Hindlimb muscle (tissue), 1 donor: Measurements from ENCODE around the gene ARHGEF25. TPM values are rescaled to one million over a fixed set of nuclear protein-coding genes. Genes with fewer than 3 reads are reported as not detected.
"Not testable (repeated sequence)": the region's sequence is repeated elsewhere in the genome, so short reads cannot be mapped to it uniquely, and the experiment has no call there.

Experiments used
- DNase-seq: peaks from one replicate; pipeline ENCODE4 v3.0.0-alpha.2; 2013
- polyA plus RNA-seq: library from polyadenylated mRNA; unstranded; fragments of 120-200 nt; gene quantifications from one replicate; pipeline ENCODE4 v1.2.1, GENCODE V29; 2013; ENCODE audit not compliant: insufficient read length

ARHGEF25 gene
- polyA plus RNA-seq, 1 donor, result 31.7 TPM

DNA sequence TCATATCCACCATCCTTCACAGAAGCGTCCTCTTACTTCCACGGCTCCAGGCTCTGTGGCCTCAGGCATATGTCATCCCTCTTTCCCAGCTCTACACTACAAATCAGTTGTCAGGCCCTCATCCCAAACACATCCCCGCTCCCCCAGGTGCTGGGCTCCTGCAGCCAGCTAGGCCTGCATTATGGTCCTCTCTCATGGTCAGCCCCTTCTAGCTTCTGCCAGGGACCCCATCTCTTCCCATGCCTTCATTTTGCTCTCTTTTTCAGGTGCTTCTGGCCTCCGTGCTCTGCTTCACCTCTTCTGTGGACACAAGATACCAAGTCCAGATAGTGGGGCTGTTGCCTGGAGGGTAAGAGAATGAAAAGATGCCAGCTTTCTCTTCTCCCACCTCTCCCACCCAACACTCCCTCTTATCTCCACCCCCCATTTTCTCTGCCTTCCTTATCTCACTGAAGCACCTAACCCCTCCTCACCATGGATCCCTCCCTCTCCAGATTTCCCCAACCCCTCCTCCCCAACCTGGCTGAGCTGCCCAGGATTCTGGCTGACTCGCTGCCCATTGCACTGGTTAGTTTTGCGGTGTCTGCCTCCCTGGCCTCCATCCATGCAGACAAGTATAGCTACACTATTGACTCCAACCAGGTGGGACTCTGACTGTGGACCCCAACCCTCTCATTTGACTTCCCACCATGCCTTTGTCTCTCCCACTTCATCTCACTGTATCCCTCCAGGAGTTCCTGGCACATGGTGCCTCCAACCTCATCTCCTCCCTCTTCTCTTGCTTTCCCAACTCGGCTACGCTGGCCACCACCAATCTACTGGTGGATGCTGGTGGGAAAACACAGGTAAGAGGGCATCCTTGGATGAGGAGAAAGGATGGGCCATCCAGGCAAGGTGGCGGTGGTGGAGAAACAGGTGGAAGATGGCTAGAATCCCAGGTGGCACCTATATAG lies 11.3 kb downstream of the ARHGEF25 start:
- no peak for DNase-seq

DNA sequence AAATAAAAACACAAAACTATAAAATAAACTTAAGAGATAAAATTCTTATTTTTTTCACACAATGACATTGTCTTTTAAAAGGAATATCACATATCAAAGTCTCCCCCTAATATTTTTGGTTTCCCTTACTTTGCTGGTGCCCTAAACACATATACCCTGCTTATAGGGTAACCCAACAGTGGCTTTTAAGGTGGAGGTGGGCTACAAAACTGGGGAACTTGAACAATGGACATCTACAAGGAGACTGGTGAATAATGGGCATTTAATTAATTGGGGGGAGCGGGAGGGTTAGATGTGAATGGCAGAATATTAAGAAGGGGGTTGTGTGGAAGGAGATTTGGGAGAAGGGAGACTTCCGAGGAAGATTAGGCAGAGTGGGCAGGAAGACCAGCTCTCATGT lies 12.2 kb downstream of the ARHGEF25 start:
- no peak for DNase-seq

DNA sequence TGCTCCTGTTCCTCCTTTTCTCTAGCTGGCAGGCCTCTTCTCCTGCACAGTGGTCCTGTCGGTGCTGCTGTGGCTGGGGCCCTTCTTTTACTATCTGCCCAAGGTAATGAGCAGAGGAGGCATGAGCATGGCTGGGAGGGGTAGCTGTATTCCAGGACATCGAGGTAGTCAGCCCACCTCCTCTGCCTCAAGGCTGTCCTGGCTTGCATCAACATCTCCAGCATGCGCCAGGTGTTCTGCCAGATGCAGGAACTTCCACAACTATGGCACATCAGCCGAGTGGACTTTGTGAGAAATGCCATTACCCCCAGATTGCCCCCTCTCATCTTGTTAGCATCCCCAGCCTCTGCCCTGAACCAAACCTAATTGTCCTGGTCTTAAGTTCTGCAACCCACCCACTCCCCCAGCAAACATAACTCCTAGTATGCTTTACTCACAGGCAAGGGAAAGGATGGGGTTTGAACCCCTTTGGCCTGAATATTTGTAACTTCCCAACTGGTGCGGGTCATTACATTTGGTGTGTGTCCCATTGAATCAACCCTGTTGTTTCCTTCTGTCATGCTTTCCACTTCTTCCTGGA lies 12.7 kb downstream of the ARHGEF25 start:
- no peak for DNase-seq

DNA sequence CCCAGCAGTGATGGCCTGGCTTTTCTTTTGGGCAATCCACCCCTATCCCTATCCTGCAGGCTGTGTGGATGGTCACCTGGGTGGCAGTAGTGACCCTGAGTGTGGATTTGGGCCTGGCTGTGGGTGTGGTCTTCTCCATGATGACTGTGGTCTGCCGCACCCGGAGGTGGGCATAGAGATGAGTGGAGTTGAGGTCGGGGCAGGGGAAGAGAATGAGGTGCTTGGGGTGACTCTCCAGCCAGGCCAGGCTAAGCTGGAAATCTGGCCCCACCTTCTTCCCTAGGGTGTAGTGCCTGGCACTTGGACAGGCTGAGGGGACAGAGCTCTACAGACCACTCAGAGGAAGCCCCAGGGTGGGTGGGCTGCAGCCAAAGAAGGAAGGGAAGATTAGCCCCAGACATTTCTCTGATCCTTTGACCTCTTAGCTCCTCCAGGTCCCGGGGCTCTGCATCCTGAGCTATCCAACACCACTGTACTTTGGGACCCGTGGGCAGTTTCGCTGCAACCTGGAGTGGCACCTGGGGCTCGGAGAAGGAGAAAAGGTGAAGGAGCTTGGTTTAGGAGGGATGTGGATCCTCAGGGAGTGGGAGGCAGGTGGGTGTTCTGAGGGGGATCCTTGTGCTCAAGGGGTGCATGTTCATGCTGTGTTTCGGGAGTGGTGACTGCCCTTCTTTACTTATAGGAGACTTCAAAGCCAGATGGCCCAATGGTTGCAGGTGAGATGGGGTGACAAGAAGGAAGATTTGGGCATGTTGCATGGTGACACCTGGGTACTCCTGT lies 13.4 kb downstream of the ARHGEF25 start:
- no peak for DNase-seq

DNA sequence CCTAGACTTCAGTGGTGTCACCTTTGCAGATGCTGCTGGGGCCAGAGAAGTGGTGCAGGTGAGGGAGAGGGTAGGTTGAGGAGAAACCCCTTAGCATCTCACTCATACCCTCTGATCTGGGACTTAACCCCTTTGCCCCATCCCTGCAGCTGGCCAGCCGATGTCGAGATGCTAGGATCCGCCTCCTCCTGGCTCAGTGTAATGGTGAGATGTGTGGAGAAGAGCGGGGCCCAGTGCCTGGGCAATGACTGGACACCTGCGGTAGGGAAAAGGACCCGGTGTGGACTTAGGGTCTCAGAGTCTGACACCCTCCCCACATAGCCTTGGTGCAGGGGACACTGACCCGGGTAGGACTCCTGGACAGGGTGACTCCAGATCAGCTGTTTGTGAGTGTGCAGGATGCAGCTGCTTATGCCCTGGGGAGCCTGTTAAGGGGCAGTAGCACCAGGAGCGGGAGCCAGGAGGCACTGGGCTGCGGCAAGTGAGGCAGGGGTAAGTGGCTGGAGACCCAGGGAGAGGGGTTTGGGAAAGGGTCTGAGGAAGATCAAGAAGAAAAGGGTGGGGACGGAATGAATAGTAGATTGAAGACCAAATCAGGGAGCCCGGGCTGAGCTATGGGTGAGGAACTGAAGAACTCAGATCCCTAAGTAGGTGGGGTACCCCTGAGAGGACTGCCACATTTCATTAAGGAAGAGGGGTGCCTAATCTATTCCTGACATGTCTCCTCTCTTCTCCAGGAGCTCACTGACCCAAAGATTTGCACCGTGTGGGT lies 14.2 kb downstream of the ARHGEF25 start:
- DNase-seq, result no peak

DNA sequence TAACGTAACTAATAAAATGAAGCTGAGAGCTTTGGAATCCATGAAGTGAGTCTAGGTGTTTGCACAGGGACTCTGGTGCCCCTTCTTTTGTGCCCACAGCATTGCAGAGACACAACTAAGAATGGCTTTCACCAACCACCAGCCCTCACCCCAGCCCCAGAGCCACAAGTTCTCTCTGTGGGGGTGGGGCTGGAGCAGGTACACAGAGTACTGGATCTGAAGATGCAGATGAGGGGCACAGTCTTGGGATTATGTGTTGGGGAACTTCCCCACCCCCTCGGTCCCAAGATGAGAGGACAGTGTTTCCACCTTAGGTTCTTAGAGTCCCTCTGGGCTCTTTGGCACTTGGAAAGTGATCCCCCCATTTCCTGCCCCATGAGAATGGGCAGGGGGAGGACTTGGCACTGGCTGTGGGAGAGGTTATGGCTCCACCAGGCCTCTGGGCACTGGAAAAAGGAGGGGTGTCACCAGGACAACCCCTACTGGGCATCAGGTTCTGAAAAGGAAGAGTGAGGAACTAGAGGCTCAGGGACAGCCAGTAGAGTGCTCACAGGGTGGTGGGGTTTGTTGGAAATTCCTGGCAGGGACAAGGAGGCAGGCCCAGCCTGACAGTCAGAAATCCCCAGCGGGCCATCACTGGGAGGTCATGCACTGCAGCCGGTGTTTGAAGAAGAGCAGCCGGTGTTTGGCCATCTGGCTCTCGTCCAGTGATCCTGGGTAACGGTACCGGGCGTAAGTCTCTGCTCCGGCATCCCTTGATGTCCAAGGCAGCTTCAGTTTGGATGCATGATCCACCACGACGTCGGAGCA lies 15.1 kb downstream of the ARHGEF25 start:
- DNase-seq, result no peak

DNA sequence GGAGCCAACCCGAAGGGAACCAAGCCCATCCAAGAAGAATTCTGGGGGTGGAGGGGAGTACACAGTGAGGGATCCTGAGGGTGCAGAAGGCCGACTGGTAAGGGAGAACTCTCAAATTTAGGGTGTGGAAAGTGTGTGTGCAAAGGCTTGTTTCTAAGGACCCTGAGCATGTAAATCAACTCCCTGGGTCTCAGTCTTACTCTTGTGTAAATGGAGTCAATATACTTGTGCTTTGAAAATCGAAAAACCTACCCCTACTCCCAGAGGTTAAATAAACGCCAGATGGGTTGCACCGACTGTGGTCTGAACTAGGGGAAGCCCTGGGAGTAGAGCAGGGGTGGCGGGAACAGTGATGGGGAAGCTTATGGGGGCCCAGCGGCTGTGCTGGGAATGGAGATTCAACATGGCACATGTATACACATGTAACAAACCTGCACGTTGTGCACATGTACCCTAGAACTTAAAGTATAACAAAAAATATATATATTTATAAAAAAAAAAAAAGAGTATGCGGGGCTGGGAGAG lies 15.7 kb downstream of the ARHGEF25 start:
- DNase-seq, result no peak

DNA sequence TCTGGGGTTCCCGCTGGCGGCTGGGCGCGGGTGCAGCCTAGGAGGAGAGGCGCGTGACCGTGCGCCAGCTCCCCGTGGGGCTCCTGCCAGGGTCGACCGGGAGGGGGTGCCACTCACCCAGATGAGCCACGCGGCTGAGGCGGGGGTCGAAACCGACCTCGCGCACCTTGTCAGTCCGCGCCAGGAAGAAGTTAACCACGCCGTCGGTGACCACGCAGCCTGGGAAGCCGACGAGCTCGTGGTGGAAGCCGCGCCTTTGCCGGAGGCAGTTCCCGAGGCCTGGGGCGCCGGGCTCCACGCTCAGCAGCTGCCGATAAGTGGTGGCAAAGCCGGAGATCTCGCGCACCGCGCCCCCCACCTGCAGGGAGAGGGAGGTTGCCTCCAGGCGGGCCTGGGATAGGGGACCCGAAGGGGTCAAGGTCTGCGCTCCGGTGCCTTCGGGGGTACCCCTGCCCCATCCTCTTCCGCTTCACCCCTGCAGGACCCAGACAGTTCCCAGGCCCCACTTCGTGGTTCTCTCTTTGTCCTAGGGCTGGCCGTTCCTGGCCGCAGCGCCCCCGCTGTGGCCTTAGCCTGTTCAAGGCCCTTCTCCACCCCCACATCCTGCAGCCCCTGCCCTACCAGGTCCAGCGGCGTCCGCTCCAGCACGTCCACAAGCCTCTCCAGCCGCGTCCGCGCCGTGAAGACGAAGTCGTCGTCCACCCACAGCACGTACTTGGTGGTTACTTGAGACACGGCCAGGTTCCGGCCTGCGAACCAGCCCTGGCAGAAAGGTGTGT lies 16.5 kb downstream of the ARHGEF25 start:
- no peak for DNase-seq

DNA sequence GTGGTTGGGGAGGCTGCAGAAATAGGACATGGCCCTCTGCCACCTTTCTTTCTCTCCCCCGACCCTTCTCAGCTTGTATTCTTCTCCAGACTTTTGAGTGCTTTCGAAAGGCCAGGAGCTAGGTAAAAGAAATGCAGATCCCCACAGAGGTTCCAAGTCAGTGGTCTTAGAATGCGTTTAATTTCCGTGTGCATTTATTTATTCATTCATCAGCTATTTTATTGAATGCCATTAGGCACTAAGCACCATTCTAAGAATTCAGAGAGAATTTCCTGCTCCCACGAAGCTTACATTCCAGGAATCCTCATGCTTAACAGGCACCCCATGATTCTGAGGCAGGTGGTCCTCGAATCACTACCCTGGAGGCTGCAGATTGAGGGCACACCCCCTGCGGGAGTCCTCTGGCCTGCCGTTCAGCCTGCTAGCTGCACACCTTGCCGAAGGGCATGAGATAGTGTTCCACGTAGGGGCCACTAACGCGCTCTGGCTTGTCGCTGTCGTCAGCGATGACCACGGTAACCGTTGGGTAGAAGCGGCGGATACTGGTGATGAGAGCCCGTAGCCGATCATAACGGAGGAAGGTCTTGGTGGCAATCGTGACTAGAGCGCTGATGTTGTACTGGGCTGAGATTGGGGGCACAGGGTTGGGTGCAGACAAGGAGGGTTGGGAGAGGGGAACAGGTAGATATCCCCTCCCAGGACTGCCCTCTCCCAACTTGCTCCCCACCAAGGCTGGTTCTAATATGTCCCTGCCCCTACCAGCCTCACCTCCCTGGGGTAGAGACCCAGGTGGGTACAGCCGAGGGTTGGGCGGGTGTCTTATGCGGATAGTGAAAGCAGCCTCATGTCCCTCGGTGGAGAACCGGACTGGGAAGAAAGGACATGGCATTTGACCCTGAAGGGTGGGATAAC lies 17.3 kb downstream of the ARHGEF25 start:
- no peak for DNase-seq

DNA sequence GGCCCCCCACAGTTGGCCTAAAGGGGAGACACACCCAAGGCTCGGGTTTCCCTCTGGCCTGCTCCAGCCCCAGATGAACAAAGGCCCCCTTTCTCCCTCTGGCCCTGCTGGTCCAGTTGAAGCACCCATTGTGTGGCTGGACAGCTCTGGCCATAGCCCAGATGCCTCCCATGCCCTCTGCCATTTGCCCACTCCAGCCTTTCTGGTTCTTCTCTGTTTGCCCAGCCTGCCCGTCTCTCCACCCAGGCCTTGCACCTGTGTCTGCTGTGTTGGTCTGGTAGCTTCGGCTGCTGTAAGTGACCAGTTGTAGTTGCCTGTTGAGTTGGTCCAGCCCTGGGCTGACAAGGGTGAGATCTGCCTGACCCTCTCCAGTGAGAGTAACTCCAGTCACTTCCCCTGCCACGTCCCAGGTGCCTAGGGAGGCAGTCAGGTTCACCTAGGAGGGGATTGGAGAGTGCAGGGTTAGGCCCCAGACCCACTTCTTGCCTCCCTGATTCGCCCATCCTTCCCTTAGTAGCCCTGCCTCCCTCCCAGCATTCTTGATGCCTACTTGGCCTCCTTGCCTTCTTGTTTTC lies 18.7 kb downstream of the ARHGEF25 start:
- no peak for DNase-seq

DNA sequence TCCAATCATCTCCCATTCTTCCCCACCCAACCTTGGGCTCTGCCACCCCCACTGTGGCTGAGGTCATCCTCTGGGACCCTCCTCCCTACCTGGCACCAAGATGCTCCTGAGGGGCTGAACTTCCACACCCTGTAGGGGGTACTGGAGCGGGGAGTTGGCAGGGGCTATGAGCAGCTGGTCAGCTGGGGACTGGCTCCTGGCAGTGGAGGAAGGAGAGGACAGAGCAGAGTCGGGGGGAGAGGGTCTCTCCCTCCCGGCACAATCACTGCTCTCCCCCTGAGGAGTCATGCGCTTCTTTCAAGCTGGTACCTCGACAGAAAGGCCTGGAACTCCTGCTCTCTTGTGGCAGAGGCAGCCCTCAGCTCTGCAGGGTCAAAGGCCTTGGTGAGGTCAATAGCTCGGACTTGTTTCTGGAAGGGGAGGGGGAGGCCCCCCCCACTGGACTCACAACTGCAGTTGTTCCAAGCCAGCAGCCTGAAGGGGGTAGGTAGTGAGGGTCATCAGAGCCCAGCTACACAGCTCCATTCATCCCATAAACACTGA lies 19.7 kb downstream of the ARHGEF25 start:
- DNase-seq, result no peak

DNA sequence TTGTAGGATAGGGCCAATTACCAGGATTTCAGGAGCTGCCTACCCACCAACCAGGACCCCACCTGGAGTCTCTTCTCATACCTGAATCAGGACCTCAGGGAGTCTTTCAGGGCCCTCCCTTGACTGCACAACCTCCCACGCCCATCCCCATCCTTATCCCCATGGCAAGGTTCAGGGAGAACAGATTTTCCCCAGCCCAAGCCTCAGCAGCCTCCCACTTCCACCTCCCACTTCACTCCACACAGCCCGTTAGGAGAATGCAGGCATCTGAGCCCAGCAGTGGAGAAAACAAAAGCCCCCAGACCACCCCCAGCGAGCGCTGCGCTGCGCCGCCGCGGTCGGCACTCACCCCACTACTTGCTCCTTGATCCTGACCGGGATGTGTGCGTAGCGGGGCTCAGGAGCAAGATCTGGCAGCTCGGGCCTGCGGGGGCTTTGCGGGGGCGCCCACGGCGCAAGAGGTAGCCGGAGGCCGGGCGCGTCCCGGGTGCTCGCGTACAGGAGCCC lies 20.4 kb downstream of the ARHGEF25 start:
- no peak for DNase-seq

DNA sequence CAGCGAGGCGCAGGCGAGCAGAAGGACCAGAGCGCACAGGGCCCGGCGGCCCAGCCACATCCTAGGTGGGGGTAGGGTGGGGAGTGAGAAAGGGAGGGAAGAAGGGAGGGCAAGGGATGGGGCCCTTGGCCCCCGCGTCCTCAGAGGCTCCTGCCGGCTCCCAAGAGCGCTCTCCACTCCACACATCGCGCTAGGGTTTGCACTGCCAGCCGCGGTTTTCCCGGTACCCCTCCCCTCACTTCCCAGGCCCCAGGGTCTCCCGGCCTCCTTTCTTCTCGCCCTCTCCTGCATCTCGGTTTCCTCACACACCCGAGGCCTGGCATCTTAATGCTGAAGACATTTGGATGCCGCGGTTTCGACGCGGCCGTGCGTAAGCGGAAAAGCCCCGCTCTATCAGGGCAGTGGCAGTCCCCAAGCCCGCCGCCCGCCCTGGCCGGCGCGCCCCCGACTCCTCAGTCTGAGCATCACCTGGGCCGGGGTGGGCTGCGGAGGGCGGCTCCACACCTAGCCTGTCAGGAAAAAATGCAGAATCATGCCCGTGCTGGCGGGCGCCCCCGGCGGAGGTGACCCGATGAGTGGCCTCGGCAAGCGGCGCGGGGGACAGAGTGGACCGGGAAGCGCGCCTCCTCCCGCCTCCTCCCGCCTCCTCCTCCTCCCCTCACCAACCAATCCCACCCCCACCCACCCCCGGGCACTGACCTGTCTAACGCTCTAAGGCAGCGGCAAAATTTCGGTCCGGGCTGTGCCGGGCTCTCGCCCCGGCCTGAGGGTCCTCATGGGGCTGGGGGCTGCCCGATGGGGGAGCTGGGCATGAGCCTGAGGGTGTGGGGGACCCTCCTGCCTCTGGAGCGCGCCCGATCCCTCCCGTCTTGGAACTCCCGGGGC lies 21.1 kb downstream of the ARHGEF25 start:
- DNase-seq, result no peak

DNA sequence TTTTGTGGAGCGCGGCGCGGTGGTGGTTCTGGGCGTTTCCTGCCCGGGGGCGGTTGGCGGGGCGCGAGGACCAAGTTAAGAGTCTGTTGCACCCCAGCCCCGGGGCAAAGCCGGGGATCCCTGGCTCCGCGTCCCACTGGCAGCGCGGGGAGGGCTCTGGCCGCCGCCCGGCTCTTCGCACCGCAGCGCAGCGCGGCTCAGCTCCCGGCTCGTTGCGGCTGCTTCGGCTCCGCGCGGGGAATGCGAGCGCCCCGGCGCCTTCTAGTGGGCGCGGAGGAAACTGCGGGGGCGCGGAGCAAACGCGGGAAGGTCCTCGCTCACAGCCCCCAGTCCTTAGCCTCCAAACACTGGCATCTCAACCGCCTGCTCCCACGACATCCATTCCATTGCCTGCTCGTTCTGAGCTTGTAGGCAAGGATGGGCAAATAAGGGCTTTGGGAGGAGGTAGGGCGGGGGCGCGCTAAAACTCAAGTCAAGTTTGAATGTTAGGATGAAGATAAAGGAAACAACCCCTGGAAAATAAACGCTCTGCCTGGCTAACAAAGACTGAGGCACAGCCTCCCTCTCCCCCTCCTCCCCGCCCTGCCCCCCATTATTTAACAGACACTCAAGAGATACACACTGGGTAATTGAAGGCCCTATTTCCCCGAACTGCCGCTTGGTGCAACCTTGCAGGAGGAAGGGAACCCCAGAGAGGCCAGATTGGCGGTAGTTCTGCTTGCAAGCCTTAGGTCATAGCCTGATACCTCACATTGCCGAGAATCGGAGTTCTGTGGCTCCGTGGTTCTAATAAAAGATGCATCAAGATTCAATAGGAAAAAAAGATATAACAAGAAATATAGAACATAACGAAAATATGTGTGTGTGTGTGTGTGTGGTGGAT lies 22.0 kb downstream of the ARHGEF25 start, which contains the start of gene B4GALNT1:
B4GALNT1 (minus strand) TSS at position 244 of the 883 bp plus-strand sequence. CDS start 1,069 bp downstream, outside the sequence.
- DNase-seq, result peak; percentile 64

DNA sequence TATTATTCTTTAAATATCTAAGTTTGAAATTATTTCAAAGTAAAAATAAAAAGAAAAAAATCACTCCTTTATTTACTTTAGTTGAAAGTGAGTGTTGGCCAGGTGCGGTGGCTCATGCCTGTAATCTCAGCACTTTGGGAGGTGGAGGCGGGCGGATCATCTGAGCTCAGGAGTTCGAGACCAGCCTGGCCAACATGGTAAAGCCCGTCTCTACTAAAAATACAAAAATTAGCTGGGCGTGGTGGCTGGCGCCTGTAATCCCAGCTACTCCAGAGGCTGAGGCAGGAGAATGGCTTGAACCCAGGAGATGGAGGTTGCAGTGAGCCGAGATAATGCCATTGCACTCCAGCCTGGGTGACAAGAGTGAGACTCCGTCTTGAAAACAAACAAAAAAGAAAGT lies 25.5 kb downstream of the ARHGEF25 start:
- not testable (repeated sequence) for DNase-seq

DNA sequence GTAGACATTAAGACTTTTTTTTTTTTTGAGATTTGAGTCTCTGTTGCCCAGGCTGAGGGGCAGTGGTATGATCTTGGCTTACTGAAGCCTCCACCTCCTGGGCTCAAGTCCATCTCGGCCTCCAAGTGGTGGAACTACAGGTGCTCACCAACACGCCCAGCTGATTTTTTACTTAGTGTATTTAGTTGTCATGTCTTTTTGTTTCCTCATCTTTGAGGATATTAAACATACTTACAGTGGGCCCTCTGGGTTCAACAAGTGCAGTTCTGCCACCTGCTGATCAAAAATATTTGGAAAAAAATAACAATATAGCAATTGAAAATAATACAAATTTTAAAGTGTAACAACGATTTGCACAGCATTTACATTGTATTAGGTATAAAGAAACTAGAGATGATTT lies 26.1 kb downstream of the ARHGEF25 start:
- no peak for DNase-seq
